HG02610 (cell line): ENCODE measurements around the gene KIAA0825.

Experiments used
- ATAC-seq: cut with Tn5 transposase; IDR thresholded peaks from one replicate; pipeline ENCODE4 v1.9.1; 2021; ENCODE audit warnings: mild to moderate bottlenecking, moderate library complexity; ENCODE audit not compliant: unreplicated experiment

Gene KIAA0825

GRCh38 chr5:94442076-94442475 lies 176.3 kb downstream of the KIAA0825 start:
- no peak for ATAC-seq

- ATAC-seq = no peak
Measured at GRCh38 chr5:94440015-94440414, 178.4 kb downstream of the KIAA0825 start.

GRCh38 chr5:94433397-94434163 lies 184.8 kb downstream of the KIAA0825 start:
- ATAC-seq = no peak

GRCh38 chr5:94432499-94432898 lies 185.9 kb downstream of the KIAA0825 start:
- no peak for ATAC-seq

- no peak for ATAC-seq
Measured at GRCh38 chr5:94431696-94432095, 186.7 kb downstream of the KIAA0825 start.

GRCh38 chr5:94429566-94429965 lies 188.8 kb downstream of the KIAA0825 start:
- no peak for ATAC-seq

GRCh38 chr5:94425396-94425795 lies 193.0 kb downstream of the KIAA0825 start:
- ATAC-seq = no peak

- no peak for ATAC-seq
Measured at GRCh38 chr5:94423411-94423810, 195.0 kb downstream of the KIAA0825 start.

- no peak for ATAC-seq
Measured at GRCh38 chr5:94422812-94423211, 195.6 kb downstream of the KIAA0825 start.

GRCh38 chr5:94420885-94421284 lies 197.5 kb downstream of the KIAA0825 start:
- ATAC-seq = no peak

- ATAC-seq = no peak
Measured at GRCh38 chr5:94415798-94416197, 202.6 kb downstream of the KIAA0825 start.

- no peak for ATAC-seq
Measured at GRCh38 chr5:94409440-94409839, 209.0 kb downstream of the KIAA0825 start.

GRCh38 chr5:94407023-94407422 lies 211.4 kb downstream of the KIAA0825 start:
- ATAC-seq = no peak

GRCh38 chr5:94403483-94403882 lies 214.9 kb downstream of the KIAA0825 start:
- no peak for ATAC-seq

- no peak for ATAC-seq
Measured at GRCh38 chr5:94402096-94402495, 216.3 kb downstream of the KIAA0825 start.

GRCh38 chr5:94397508-94397907 lies 220.9 kb downstream of the KIAA0825 start:
- ATAC-seq = no peak

GRCh38 chr5:94396687-94397086 lies 221.7 kb downstream of the KIAA0825 start:
- ATAC-seq = no peak

GRCh38 chr5:94395468-94395867 lies 222.9 kb downstream of the KIAA0825 start:
- no peak for ATAC-seq

GRCh38 chr5:94391996-94392395 lies 226.4 kb downstream of the KIAA0825 start:
- ATAC-seq = no peak

- peak; percentile 95 for ATAC-seq
Measured at GRCh38 chr5:94389515-94389899, 228.9 kb downstream of the KIAA0825 start.

GRCh38 chr5:94388773-94389514 lies 229.5 kb downstream of the KIAA0825 start:
- ATAC-seq = peak; percentile 37

GRCh38 chr5:94385767-94386166 lies 232.6 kb downstream of the KIAA0825 start:
- no peak for ATAC-seq
